Gastrocnemius medialis (tissue), 4 donors: ENCODE measurements around the gene IGF2.

Experiments used
- CTCF ChIP-seq, 5 experiments: fragments of 450-650 bp in 3 of 5; fragments of 200-600 bp in 2 of 5; sonication (generic) in 2 of 5; IDR thresholded peaks in 4 of 5; conservative IDR thresholded peaks in 1 of 5; 1 replicate in 4 of 5; 2 replicates in 1 of 5; pipeline ENCODE4 v1.5.1; 2016 to 2019; ENCODE audit warnings: antibody characterized with exemption in 5 of 5, mild to moderate bottlenecking in 3 of 5, moderate library complexity in 3 of 5
- POLR2A ChIP-seq, 2 donors: fragments of 450-650 bp; IDR thresholded peaks; one replicate each; pipeline ENCODE4 v1.6.1; 2017; ENCODE audit warnings: antibody characterized with exemption in 2 of 2, mild to moderate bottlenecking in 2 of 2, moderate library complexity in 2 of 2

- TF ChIP-seq CTCF (IDR thresholded peaks at IDR 0.05 in 4 of 5, conservative IDR thresholded peaks at IDR 0.05 in 1 of 5) (no peak), POLR2A (IDR thresholded peaks at IDR 0.05) (no peak)
Measured at GRCh38 chr11:2168286-2169004, 29.3 kb upstream of the IGF2 start.
